MG63 (cell line): ENCODE results near the gene KDM2A. TPM values are rescaled to one million over a fixed set of nuclear protein-coding genes. Genes with fewer than 3 reads are reported as not detected.
A peak's percentile ranks its signal among the peaks of the same experiment; 100 is the strongest.

Experiments
- DNase-seq: peaks from one replicate; pipeline ENCODE4 v3.0.0-alpha.2; 2020
- H3K27me3 ChIP-seq: fragments of 250-450 bp; sonication (Bioruptor Pico); 2 replicates; pipeline ENCODE4 v1.5.1; 2020; ENCODE audit warnings: mild to moderate bottlenecking, moderate library complexity
- H3K36me3 ChIP-seq: fragments of 250-450 bp; sonication (Bioruptor Pico); 2 replicates; pipeline ENCODE4 v1.5.1; 2020; ENCODE audit warnings: mild to moderate bottlenecking, moderate library complexity
- H3K4me3 ChIP-seq: fragments of 250-450 bp; sonication (Bioruptor Pico); 2 replicates; pipeline ENCODE4 v1.5.1; 2020; ENCODE audit warnings: mild to moderate bottlenecking, moderate library complexity
- H3K9me3 ChIP-seq: fragments of 250-450 bp; sonication (Bioruptor Pico); 2 replicates; pipeline ENCODE4 v1.5.1; 2020; ENCODE audit warnings: mild to moderate bottlenecking, moderate library complexity
- total RNA-seq: library from RNA; depleted of rRNA; stranded (reverse); fragments of >200 nt; shearing (Covaris generic); gene quantifications from 2 replicates; pipeline ENCODE4 v1.2.3, GENCODE V29; 2014; ENCODE audit warnings: low replicate concordance; rRNA removed

Gene KDM2A
- total RNA-seq, result 11.8 and 16.7 TPM in 2 replicates

GRCh38 chr11:67118801-67119584, at the start of gene KDM2A:
Gene KDM2A, plus strand, starts transcription at chr11:67119263. Its CDS starts 2,054 bp downstream, at chr11:67121317.
- peak; percentile 98 for DNase-seq
- peak within 1 kb of the TSS; percentile 96 for H3K4me3 ChIP-seq
- H3K36me3 ChIP-seq, result peaks cover 25% of the 10 kb centered on the region
- no peaks in the 10 kb centered on the region for H3K9me3 ChIP-seq
- H3K27me3 ChIP-seq, result no peaks in the 10 kb centered on the region

GRCh38 chr11:67071420-67072284, 47.4 kb upstream of the KDM2A start:
- Histone ChIP-seq H3K36me3 (peaks cover 2% of the 10 kb centered on the region; the same call in 1 of the 2 replicates), H3K4me3 (no peak overlapping the region), H3K27me3 (no peaks in the 10 kb centered on the region), H3K9me3 (no peaks in the 10 kb centered on the region)
- DNase-seq, result no peak

GRCh38 chr11:67072295-67072694, 46.8 kb upstream of the KDM2A start:
- Histone ChIP-seq H3K36me3 (peaks cover 2% of the 10 kb centered on the region; the same call in 1 of the 2 replicates), H3K27me3 (no peaks in the 10 kb centered on the region), H3K9me3 (no peaks in the 10 kb centered on the region), H3K4me3 (no peak overlapping the region)
- no peak for DNase-seq

- Histone ChIP-seq H3K27me3 (no peaks in the 10 kb centered on the region), H3K36me3 (peaks cover 2% of the 10 kb centered on the region; the same call in 1 of the 2 replicates), H3K9me3 (no peaks in the 10 kb centered on the region), H3K4me3 (no peak overlapping the region)
- no peak for DNase-seq
These were observed 45.2 kb upstream of the KDM2A start for GRCh38 chr11:67073908-67074307.

- H3K9me3 ChIP-seq, result no peaks in the 10 kb centered on the region
- no peak overlapping the region for H3K4me3 ChIP-seq
- H3K27me3 ChIP-seq, result no peaks in the 10 kb centered on the region
- no peak for DNase-seq
- H3K36me3 ChIP-seq, result peaks cover 2% of the 10 kb centered on the region; the same call in 1 of the 2 replicates
These were observed 42.9 kb upstream of the KDM2A start for GRCh38 chr11:67076202-67076601.

- DNase-seq, result no peak
- no peaks in the 10 kb centered on the region for H3K27me3 ChIP-seq
- no peaks in the 10 kb centered on the region for H3K36me3 ChIP-seq
- no peak overlapping the region for H3K4me3 ChIP-seq
- H3K9me3 ChIP-seq, result no peaks in the 10 kb centered on the region
These were observed 39.9 kb upstream of the KDM2A start for GRCh38 chr11:67079065-67079705.

GRCh38 chr11:67082071-67082791, 36.8 kb upstream of the KDM2A start:
- no peaks in the 10 kb centered on the region for H3K27me3 ChIP-seq
- no peak for DNase-seq
- H3K4me3 ChIP-seq, result no peak overlapping the region

GRCh38 chr11:67083786-67084366, 35.2 kb upstream of the KDM2A start:
- DNase-seq, result no peak
- no peaks in the 10 kb centered on the region for H3K9me3 ChIP-seq
- H3K27me3 ChIP-seq, result no peaks in the 10 kb centered on the region
- no peaks in the 10 kb centered on the region for H3K36me3 ChIP-seq
- H3K4me3 ChIP-seq, result no peak overlapping the region

More at GRCh38 chr11:67082071-67082791, 36.8 kb upstream of the KDM2A start:
- H3K9me3 ChIP-seq, result no peaks in the 10 kb centered on the region
- no peaks in the 10 kb centered on the region for H3K36me3 ChIP-seq

GRCh38 chr11:67085617-67086016, 33.4 kb upstream of the KDM2A start:
- DNase-seq, result no peak
- Histone ChIP-seq H3K27me3 (no peaks in the 10 kb centered on the region), H3K4me3 (no peak overlapping the region), H3K9me3 (no peaks in the 10 kb centered on the region), H3K36me3 (no peaks in the 10 kb centered on the region)

GRCh38 chr11:67090717-67091116, 28.3 kb upstream of the KDM2A start:
- no peaks in the 10 kb centered on the region for H3K36me3 ChIP-seq
- no peaks in the 10 kb centered on the region for H3K27me3 ChIP-seq
- H3K9me3 ChIP-seq, result no peaks in the 10 kb centered on the region
- DNase-seq, result no peak
- H3K4me3 ChIP-seq, result no peak overlapping the region

- Histone ChIP-seq H3K4me3 (no peak overlapping the region), H3K27me3 (no peaks in the 10 kb centered on the region), H3K36me3 (no peaks in the 10 kb centered on the region), H3K9me3 (no peaks in the 10 kb centered on the region)
- no peak for DNase-seq
These were observed 23.9 kb upstream of the KDM2A start for GRCh38 chr11:67095214-67095507.

GRCh38 chr11:67098799-67099429, 20.1 kb upstream of the KDM2A start:
- H3K4me3 ChIP-seq, result no peak overlapping the region
- no peaks in the 10 kb centered on the region for H3K9me3 ChIP-seq
- no peak for DNase-seq
- no peaks in the 10 kb centered on the region for H3K36me3 ChIP-seq
- no peaks in the 10 kb centered on the region for H3K27me3 ChIP-seq

GRCh38 chr11:67099831-67100324, 19.2 kb upstream of the KDM2A start:
- Histone ChIP-seq H3K27me3 (no peaks in the 10 kb centered on the region), H3K9me3 (no peaks in the 10 kb centered on the region), H3K36me3 (no peaks in the 10 kb centered on the region), H3K4me3 (no peak overlapping the region)
- no peak for DNase-seq

- Histone ChIP-seq H3K27me3 (no peaks in the 10 kb centered on the region), H3K36me3 (no peaks in the 10 kb centered on the region), H3K9me3 (no peaks in the 10 kb centered on the region), H3K4me3 (no peak overlapping the region)
- no peak for DNase-seq
These were observed 16.4 kb upstream of the KDM2A start for GRCh38 chr11:67102664-67103063.

- no peak for DNase-seq
- no peaks in the 10 kb centered on the region for H3K27me3 ChIP-seq
- no peaks in the 10 kb centered on the region for H3K9me3 ChIP-seq
- no peaks in the 10 kb centered on the region for H3K36me3 ChIP-seq
- H3K4me3 ChIP-seq, result no peak overlapping the region
These were observed 13.1 kb upstream of the KDM2A start for GRCh38 chr11:67105964-67106363.

GRCh38 chr11:67111261-67111660, 7.8 kb upstream of the KDM2A start:
- Histone ChIP-seq H3K9me3 (no peaks in the 10 kb centered on the region), H3K36me3 (no peaks in the 10 kb centered on the region), H3K27me3 (no peaks in the 10 kb centered on the region), H3K4me3 (no peak overlapping the region)
- DNase-seq, result no peak
